MM.1S (cell line): ENCODE data around the gene SLC8A1.

Experiments used
- CTCF ChIP-seq: fragments of 300-600 bp; sonication (generic); IDR thresholded peaks from 2 replicates; pipeline ENCODE4 v1.5.1; 2016; ENCODE audit warnings: antibody characterized with exemption, low read length, mixed read lengths
- EZH2 ChIP-seq: fragments of 300-600 bp; sonication (generic); optimal IDR thresholded peaks from 2 replicates; pipeline ENCODE3; 2017; ENCODE audit warnings: low read depth, mild to moderate bottlenecking, antibody characterized with exemption, low read length, mixed read lengths
- EZH2phosphoT487 ChIP-seq: fragments of 300-600 bp; sonication (generic); IDR thresholded peaks from 2 replicates; pipeline ENCODE4 v1.6.1; 2018; ENCODE audit warnings: antibody characterized with exemption, low read length

GRCh38 chr2:40435426-40436092 is 16.3 kb downstream of the SLC8A1 start:
- TF ChIP-seq CTCF (no peak), EZH2 (no peak), EZH2phosphoT487 (no peak)
